HG03139 (cell line): ENCODE data around the gene ACAA2.

Source experiments
- ATAC-seq: cut with Tn5 transposase; IDR thresholded peaks from one replicate; pipeline ENCODE4 v1.9.1; 2021; ENCODE audit not compliant: unreplicated experiment

ACAA2 gene

DNA sequence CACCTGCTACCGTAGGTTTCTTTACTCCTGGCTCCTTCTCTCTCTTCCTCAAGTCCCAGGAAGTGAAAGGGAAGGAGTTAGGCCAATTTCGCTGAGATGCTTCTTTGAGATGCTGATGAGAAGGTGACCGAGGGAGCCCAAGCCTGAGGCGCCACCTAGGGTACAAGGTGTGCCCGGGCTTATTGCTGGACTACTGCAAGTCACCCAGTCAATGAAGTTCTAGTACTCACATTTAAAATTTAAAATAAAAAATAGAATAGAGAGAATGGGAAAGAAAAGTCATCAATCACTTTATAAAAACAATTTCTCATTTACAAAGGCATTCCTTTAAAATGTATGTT, 45.3 kb downstream of the ACAA2 start:
- no peak for ATAC-seq

- ATAC-seq: no peak
Observed at GRCh38 chr18:49767111-49768050, 46.0 kb downstream of the ACAA2 start.

- ATAC-seq: no peak
Observed at GRCh38 chr18:49766646-49767045, 46.7 kb downstream of the ACAA2 start.

DNA sequence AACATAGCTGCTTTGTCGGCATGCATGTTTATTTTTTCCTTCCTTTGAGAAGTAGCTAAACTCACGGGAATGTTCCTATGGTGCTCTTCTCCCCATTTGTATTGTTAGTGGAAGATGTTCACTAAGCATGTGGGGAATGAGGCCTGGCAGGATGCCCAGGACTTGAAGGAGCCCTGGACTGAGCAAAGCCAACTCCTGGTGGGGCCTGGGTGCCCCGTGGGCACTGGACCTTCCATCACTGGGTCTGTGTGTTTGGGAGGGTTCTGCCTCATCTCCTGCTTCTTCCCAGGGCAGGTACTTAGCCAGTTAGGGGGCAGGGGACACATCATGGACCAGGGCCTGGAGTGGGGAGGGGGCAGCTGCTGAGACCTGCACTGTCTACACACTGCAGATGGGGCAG, 49.3 kb downstream of the ACAA2 start:
- ATAC-seq: no peak

GRCh38 chr18:49763590-49763989, 49.7 kb downstream of the ACAA2 start:
- no peak for ATAC-seq

GRCh38 chr18:49762191-49763077, 50.9 kb downstream of the ACAA2 start:
- no peak for ATAC-seq

GRCh38 chr18:49761771-49762170, 51.6 kb downstream of the ACAA2 start:
- no peak for ATAC-seq

DNA sequence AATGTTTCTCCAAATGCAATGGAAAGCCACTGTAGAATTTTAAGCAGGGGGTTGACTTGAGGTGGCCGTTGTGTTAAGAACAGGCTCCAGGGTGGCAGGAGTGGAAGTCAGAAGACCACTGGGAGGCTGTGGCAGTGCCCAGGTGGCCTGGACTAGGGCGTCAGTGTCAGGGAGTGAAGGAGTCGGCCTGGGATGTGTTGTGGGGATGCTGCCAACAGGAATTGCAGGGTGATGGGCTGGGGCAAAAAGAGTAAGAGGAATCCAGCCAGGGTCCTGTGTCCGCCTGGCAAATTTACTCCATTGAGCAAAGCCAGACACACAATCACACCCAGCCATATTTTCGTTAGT, 55.1 kb downstream of the ACAA2 start:
- no peak for ATAC-seq

DNA sequence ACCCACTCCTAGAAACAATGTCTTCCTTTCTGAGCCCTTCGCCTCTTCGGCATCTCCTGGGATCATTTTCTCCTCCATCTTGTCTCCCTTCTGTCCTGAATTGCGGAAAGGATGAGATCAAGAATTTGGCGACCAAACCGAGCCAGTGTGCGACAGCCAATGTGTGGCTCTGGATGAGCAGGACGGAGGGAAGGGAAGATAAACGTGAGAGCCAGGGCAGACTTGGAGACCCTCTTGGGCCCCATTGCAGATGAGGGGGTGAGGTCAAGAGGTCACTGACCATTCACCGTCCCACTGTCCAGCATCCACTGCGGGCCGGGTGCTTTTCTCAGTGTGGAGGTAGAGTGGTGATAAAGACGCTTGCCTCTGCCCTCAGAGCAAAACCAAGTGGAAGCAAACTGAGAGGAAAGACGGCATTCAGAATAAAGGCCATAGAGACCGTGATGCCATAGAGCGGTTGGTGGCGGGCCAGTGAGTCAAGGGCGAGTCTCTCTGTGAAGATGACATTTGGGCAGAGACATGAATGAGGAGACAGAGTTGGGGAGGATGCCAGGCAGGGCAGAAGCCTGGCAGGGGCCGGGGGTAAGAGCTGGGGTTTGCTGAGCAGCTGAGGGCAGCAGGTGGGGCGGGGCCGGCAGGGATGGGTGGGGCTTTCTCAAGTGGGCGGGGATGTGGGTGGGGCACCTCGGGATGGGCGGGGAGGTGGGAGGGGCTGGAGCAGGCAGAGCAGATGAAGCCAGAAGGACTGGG, 55.6 kb downstream of the ACAA2 start:
- no peak for ATAC-seq

GRCh38 chr18:49756671-49757362, 56.5 kb downstream of the ACAA2 start:
- no peak for ATAC-seq

DNA sequence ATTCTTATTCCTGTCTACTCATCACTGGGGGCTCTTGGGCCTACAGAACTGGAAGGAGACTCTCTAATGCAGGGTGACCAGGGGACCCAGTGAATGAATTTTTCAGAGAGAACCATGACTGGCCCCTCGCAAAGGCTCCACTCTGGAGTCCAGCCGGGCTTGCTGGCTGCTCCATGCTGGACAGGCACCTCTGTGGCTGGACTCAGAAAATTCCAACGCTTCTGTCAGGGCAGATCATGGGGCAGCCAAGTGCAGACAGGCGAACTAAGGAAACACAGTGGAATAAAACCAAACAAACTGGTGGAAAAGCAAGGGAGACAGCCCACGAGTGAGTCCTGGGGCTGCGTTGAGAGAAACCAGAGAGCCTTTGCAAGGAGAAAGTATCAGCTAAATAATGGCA, 57.2 kb downstream of the ACAA2 start:
- ATAC-seq: no peak

DNA sequence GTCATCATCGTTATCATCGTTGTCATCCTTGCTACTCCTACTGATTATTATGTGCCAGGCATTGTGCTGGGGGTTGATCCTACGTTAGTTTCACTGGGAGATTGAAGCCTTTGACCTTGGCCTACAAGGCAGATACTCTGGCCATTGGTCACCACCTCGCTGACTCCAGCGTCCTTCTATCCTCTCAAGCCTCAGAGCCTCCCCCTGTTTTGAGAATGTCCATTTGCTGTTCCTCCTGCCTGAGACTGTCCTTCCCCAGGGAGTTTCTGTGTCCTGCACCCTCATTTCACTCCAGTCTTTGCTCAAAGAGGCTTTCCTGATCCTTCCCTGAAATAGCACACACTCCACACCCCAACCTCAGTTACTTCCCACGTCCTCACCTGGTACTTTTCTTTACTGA, 57.8 kb downstream of the ACAA2 start:
- ATAC-seq: no peak

- ATAC-seq: no peak
Observed at GRCh38 chr18:49754866-49755265, 58.5 kb downstream of the ACAA2 start.

GRCh38 chr18:49753643-49754042, 59.7 kb downstream of the ACAA2 start:
- no peak for ATAC-seq

DNA sequence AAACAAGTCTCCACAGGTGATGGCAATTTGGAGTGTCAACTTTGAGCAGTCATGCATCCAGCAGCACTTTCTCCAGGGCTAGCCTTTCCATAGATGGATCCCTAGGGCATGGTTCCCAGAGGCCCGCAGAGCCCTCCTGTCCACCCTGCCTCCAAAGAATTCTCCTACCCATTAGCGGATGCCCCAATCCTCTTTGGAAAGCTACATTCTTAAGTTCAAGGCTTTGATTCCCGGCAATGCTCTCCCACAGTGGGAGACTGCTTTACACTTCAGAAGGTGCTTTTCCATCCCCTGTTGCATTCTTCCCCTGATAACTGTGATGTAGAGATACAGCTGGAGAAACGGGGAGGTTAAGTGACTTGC, 61.3 kb downstream of the ACAA2 start:
- ATAC-seq: no peak

DNA sequence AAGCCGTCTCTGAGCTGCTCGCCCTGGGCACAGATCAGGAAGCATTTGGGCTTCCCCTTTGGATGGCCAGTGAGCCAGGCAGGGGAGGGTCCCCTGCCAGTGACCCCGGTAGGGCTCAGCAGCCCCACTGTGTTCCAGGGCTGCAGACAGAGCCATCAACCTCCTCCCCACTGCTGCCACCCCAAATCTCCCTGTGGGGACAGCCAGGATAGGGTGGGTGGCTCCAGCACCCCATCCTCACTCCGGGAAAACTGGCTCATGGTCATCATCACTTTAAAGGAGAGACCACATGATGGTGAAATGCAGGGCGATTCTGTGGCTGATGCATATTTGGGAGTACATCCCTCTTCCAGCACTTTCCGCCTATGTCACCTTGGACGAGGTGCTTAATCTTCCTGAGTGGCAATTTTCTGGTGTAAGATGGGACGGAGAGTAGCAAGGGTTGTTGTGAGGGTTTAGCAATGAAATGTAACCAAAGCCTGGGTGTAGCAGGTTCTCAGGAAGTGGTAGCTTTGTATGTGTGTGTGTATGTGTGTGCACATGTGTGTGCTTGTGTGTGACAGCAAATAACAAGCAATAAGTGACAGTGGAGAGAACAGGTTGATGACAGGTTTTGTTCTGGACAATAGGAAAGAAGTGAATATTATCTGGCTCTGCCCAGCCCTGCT, 61.8 kb downstream of the ACAA2 start:
- ATAC-seq: no peak

DNA sequence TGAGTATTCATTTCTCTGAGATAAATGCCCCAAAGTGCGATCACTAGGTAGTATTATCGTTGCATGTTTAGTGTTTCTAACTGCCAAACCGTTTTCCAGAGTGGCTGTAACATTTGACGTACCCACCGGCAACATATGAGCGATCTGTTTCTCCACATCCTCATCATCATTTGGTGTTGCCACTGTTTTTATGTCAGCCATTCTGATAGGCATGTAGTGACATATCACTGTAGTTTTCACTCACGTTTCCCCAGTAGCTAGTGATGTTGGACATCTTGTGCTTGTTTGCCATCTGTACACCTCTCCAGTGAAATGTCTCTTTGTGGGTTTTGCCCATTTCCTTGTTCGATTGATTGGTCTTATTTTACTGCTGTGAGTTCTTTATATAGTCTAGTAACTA, 63.8 kb downstream of the ACAA2 start:
- ATAC-seq: no peak

DNA sequence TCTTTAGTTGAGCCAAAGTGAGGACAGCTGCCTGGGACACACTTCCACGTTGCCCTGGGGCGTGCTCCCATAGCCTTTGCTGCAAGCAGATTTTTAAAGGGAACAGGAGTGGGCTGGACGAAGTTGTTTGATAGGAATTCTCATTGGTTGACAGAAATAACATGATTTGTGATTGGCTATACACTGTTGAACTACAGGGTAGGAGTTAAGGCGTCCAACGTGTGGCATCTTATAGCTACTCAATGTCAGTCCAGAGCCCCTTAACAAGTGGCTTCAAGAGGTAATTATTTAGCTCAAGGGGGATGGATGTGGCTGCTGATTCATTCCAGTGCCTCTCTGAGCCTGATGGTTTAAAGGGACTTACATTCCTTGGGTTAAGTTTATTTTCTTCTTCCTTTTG, 65.5 kb downstream of the ACAA2 start:
- no peak for ATAC-seq

GRCh38 chr18:49745045-49746014, 68.0 kb downstream of the ACAA2 start:
- no peak for ATAC-seq
